Inferior parietal cortex (tissue), 1 donor: Measurements from ENCODE around the gene TSPAN4.

ENCODE experiments used
- DNase-seq: peaks from one replicate; pipeline ENCODE4 v3.0.0-alpha.2; 2016; ENCODE audit errors: extremely low spot score

Gene TSPAN4

DNA sequence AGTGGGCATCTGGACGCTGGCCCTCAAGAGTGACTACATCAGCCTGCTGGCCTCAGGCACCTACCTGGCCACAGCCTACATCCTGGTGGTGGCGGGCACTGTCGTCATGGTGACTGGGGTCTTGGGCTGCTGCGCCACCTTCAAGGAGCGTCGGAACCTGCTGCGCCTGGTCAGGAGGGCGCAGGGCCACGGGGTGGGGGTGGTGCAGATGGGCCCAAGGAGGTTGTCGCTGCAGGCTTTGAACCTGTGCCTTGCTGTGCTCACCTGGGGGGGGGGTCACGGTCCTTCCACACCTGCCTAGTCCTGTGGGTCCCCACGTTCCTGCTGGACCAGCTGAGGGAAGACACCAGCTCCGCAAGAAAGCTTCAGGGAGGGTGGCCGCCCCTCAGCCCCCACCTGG lies 6.4 kb upstream of the TSPAN4 start:
- no peak for DNase-seq

DNA sequence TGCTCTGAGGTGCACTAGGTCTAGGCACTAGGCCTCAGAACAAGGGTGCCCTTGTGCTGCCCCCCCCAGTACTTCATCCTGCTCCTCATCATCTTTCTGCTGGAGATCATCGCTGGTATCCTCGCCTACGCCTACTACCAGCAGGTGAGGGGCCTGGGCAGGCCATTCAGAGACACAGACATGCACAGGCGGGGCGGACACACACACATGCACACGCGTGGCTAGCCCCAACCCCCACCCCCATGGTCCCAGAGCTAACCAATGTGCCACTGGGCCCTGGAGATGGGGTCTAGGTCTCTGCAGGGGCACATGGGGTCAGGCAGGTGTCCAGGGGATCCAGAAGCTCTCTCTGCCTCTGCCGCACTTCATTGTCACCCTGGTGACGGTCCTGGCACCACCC lies 6.0 kb upstream of the TSPAN4 start:
- DNase-seq, result no peak

DNA sequence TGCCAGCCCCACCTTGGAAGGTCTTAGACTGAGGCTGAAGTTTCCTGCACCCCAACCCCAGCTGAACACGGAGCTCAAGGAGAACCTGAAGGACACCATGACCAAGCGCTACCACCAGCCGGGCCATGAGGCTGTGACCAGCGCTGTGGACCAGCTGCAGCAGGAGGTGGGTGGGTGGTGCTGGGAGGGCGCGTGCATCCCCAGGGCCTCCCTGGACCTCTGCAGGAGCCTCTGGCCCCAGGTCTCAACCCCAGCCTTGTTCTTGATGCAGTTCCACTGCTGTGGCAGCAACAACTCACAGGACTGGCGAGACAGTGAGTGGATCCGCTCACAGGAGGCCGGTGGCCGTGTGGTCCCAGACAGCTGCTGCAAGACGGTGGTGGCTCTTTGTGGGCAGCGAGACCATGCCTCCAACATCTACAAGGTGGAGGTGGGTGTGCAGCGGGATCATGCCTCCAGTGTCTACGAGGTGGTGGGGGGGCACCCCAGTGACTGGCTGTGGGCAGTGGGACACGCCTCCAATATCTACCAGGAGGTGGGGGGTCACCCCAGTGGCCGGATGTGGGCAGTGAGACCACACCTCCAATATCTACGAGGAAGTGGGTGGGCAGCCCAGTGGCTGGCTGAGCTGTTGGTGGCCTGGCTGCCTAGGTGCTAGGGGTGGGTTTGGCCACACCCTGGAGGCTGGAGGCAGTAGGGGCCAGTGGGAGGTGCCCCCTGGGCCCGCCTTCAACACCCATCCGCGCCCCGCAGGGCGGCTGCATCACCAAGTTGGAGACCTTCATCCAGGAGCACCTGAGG lies 5.3 kb upstream of the TSPAN4 start:
- DNase-seq, result no peak

DNA sequence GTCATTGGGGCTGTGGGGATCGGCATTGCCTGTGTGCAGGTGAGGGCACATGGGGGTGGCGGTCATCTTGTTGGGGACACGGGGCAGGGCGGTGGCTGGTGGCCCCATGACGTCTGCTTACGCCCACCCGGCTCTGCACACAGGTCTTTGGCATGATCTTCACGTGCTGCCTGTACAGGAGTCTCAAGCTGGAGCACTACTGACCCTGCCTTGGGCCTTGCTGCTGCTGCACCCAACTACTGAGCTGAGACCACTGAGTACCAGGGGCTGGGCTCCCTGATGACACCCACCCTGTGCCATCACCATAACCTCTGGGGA lies 4.7 kb upstream of the TSPAN4 start:
- DNase-seq, result no peak

DNA sequence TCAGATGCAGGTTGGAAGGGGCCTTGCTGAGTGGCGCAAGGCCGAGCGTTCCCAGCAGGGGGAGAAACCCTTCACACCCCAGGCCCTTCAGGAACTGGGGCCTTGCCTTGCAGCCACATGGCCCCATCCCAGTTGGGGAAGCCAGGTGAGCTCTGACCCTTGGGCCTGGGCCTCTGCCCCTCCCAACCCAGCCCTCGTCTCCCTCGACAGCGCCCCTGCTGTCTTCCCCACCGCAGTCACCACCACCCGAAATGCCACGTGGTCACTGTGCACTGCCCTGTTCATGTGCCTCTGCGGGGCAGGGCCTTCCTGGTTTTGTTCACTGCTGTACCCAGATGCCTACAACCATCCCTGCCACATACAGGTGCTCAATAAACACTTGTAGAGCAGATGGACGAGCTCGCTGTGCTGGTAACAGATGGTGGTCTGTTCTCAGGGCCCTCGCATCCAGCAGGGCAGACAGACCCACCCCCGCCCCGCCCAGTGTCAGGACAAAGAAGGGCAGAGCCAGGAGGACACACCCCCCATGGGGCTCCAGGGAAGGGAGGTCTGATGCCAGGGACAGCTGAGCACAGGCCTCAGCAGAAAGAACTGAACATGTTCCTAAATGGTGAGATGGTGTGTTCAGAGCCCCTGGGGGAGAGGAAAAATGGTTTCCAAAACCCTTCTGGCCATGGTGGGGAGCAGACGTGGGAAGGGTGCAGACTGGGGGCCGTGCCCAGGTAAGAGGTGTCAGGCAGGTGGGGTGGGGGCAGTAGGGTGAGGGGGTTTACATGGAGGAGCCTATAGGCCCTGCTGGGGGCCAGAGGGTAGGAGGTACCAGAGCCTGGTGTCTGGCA lies 4.0 kb upstream of the TSPAN4 start:
- no peak for DNase-seq

DNA sequence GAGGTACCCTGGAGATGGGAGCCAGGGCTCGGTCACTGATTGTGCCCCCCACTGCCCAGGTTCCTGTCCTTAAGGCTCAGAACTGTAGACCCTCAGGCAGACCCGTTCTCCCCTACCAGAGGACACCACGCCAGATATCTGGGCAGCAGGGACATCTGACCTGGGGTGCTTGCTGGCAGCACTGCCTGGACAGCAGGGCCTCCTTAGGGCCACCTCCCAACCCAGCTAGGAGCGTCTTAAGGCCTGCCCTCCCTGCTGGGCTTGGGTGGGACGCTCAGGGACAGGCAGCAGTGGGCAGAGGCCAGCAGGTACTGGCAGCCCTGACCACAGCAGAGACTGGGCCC lies 3.4 kb upstream of the TSPAN4 start:
- DNase-seq, result no peak

DNA sequence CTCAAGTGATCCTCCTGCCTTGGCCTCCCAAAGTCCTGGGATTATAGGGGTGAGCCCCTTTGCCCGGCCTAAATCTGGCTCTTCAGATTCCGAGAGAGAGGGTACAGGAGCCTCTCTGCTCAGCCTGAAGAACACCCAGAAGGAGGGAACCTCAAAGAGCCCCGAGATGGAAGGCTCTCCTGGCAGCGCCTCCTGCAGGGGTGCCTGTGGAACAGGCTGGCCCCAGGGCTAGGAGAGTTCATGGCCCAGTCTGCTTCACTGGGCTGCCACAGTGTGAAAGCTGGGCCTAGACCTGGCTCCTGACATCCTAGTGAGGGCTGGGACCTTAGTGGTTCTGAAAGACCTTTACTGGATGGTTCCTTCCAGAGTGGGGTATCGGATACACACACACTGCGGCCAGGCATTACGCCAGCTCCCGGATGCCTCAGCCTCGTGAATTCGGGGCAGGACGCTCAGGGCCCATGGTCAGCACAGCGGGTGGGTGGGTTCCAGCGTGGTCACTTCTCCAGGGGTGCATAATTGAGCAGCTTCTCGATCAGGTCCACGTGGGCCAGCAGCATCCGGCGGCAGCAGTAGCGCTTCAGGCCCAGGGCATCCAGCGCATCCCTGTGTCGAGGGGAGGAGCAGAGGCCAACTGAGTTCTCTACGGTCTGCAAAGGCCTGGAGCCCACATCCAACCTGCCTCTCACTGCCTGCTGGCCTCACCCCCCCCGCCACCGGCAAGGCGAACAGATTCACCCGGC lies 2.6 kb upstream of the TSPAN4 start:
- DNase-seq, result no peak

DNA sequence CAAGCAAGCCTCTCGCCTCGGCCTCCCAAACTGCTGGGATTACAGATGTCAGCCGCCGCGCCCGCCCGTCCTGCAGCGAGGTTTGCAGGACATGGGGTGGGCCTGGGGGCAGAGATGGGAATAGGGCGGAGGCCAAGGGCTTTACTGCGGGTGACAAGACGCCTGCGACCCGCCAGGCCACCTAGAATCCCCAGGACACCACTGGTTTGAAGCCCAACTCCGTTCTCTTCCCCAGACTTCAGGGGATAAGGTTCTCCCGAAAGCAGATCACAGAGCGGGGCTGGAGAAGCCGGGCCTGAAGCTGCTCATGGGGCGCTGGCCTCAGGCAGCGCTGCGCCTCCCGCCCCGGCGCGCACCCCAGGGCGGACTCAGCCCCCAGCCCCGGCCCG lies 677 bp upstream of the TSPAN4 start:
- DNase-seq, result no peak

DNA sequence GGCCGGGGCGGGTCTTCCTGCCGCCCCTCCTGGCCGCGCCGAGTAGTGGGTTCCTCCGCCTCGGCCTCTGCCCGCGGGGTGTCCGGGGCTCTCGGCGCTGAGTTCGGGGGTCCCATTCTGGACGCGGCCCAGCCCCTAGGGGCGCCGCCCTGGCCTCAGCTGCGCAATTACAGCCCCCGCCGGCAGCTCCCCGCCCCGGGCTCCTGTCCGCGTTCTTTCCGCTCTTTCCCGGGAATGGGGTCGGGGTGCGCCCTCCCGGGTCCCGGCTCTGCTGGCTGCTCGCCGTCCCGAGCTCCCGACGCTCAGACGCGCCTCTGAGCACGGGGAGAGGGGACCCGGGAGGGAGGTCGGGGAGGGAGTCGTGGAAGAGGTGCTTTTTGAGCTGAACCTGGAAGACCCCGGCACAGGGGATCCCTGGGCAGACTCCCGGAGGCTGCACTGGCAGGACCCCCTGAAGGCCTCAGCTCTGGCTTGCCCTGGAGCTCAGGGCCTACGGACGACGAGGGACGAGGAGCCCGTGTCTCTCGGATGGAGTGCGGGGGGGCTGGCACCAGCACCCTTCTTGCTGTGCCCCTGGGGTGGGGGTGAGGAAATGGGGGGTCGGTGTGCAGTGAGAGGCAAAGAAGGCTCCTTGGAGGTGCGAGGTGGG lies 558 bp downstream of the TSPAN4 start:
- DNase-seq, result no peak

DNA sequence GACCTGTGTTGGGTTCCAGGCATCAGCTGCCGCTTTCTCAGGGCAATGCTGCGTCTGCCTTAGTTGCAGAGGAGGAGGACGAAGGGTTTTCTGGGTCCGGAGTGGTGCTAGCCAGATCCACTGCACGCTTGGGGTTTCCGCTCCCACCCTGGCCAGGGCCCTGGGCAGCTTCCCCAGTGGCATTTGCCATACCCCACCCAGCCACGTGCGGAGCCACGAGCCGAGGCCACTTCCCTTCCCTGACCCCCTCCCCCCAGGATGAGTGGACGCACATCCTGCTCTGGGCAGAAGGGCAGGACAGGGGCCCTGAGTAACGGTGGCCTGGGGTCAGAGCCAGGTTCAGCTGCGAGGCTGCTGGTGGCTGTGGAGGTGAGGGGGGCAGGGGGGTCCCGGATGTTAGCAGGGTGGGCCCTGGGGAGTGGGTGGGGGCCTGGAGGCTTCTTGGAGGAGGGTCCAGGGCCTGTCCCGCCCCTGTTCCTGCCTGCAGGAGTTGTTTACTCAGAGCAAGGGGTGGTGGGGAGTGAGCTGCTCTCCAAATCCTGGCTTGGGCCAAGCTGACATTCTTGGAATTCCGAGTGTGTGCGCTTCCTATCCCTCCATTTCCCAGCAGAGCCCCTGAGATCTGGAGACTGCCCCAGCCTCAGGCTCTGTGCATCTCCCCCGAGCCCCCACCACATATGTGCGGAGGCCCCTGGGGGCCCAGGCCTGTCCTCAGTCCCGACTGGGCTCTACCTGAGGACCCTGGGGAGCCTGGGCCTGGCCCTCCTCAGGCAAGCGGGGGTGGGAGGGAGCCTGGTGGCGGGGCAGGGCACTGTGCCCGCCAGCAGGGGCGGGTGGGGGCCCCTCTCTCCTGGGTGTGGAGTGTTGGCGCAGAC lies 1.4 kb downstream of the TSPAN4 start:
- no peak for DNase-seq

DNA sequence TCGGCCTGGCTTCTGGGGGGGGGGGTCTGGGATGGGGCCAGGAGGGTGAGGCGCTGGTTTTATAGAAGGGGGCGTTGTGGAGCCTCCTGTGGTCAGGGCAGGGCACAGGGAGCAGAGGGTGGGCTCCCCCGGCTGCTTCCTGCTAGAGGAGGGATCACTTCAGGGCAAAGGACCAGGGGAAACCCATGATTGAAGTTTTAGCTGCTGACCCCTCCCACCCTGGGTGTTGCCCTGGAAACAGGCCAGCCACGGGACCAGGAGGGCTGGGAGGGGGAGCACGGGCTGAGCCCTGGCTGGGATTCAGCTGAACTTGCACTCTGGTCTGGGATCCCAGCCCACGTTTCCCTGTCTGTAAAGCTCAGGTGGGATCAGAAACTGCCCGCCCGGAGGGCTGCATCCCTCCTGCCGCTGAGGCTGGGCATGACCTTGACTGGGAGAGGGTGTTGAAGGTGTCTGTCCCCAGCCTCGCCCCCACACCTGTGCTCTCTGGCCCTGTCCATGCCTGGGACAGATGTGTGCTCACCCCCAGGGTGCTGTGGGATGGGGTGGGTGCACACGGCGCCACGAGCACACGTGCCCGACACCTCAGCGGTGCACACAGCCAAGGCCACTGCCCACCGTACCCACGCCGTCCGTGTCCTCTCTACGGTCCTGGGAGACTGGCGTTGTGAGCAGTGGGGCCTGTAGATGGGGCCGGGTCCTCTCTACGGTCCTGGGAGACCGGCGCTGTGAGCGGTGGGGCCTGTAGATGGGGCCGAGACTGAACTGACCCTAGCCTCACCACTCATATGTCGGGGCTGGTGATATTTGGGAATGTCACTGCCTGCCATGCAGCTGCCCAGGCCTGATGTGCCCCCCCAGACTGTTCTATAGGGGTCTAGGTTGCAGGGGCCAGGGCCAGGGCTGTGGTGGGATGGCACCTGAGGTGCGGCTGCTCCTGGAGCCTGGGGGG lies 2.3 kb downstream of the TSPAN4 start:
- DNase-seq, result no peak

DNA sequence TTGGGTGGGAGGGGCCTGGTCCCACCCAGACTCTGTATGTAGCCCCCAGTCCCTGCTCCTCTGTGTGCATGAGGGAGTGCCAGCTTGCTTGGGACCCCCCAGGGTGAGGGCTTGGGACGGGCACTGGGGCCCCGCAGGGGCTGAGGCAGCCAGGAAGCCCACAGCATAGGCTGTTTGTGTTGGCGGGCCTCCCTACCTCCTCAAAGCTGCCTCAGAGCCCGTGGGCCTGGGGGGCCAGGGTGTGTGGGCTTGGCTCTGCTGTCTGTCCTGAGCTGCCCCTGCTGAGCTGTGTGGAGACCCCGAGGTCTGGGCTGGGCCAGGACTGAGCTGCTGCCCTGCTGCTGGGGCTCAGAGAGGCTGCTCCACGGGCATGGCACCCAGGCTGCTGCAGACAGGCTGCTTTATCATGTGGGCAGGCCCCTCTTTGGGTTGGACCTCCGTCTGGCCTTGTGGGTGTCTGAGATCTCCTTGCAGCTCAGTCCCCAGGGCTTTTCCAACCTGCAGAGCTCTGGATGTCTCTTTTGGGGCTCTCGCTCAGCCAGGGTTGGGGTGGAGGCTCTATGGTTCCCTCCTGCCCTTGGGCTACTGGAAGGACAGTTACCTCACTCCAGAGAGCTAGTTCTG lies 3.3 kb downstream of the TSPAN4 start:
- DNase-seq, result no peak

DNA sequence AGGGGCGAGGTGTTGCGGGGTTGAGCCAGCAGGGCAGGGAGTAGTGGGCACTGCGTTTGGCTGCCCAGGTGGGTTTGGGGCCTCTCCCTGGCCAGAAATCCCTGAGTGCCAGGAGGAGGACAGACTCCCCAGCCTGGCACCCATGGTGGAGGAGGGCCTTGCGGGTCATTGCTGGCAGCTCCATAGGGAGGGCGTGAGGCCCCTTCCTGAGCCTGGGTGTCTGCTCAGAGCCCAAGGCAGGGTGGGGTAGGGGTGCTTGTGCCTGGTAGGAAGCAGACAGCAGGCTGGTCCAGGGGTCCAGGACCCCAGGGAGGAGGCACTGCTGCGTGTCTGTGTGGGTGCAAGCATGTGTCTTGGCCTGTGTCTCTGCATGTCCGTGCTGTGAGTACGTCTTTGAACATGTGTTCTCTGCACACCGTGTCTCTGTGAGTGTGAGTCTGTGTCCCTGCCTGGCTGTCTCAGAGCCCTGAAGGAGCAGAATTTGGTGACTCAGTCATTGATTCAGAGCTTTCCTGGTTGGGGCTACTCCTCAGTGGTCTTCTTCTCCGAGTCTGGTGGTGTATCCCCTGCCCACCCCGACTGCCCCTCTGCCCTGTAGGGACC lies 3.9 kb downstream of the TSPAN4 start:
- DNase-seq, result no peak

DNA sequence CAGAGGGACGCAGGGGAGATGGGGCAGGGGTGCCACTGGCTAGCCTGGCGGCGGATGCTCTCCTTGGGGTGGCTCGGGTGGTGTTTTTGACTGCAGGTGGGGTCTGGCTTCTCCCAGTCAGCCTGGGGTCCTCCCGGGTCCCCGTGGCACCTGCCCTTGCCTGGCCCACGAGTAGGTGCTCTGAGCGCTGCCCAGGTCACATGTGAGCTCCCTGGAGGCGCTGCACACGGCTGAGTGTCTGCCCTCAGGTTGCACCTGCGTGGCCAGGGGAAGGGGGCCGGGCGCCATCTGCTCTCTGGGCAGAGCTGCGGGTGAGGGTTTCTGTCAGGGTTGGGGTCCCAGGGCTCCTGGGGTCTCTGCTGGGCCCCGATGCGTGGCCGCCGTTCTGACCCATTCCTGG lies 5.2 kb downstream of the TSPAN4 start:
- DNase-seq, result no peak

DNA sequence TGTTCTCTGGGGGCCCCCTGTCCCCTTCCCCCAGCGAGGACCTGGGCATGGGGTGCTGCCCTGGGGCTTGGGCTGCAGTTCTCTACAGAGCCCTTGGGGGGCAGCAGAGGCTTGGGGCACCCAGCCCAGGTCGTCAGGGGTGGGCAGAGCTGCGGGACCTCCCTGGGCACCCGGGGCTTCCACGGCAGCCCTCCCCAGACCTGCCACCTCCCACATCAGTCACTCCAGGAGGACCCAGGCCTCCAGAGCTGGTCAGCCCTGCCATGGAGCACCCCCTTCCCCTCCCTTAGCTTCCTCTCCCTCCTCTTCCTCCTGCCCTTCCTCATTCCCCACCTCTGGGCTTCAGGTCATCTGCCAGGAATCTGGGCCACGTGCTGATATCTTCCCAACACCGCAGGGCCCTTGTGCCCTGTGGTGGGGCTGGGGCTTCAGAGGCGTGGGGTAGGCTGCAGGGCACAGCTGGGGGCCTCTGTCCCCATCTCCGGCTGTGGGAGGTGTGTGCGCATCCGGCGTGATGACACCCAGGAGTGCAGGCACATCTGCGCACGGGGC lies 5.8 kb downstream of the TSPAN4 start:
- DNase-seq, result no peak

DNA sequence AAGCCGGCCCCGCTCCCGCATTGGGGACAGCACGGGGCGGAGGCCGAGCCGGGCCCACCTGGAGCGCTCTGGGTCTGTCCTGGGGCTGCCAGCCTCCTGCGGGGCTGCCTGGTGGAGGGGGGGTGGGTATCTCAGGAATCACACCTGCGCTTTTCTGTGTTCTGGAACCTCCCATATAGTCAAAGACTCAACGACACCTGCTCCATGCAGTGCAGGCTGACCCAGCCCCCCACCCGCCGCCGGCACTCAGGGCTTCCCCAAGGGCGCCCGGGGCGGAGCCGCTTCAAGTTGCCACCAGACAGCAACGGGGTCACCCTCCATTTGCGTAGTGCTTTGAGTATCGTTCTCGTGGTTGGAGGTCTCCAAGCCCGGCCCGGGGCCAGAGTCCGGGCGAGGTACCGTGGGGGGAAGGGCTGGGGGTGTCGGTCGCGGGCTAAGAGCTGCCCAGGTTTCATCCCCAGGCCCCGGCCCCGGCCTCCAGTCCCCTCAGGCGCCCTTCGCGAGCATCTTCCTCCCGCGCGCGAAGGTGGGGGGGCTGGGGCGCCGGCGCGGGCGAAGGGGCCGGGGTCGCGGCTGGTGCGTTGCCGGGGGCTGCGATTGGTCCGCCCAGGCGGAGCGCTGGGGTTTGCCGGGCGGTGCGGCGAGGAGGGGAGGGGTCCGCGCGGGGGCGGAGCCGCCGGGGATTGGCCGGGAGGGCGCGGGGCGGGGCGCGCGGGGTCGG lies 6.6 kb downstream of the TSPAN4 start:
- no peak for DNase-seq

DNA sequence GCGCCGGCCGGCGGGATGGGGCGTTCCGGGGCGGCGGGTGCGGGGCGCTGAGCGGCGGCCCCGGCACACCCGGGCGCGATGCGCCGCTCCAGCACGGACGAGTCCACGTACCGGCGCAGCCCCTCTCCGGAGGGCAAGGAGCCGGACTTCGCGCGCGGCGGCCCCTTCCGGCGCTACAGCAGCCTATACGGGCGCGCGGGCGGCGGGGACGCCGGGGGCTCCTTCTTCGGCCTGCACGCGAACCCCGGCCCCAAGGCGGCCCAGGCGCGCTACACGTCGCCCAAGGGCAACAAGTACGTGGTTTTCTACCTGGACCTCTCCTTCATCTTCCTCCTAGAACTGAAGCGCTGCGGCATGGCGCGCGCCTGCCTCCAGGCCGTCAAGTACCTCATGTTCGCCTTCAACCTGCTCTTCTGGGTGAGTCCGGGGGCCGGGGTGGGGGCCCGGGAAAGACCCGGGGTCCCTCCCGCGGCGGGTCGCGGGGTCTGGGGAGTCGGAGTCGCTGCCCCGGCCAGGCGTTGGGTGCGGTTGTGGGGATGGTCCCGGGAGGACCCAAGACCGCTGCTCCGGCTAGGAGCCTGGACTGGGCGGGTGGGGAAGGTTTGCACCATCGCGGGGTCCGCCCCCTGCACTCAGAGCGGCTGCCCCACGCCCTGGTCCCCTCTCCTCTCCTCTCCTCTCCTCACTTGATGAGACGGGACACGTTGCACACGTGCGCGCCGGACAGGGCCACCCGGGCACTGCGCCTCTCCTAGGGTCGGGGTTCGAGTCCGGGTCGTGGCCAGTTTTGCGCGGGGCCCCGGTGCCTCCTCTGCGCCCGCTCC lies 7.5 kb downstream of the TSPAN4 start:
- no peak for DNase-seq
